ENCODE results near the gene FAXDC2.
A peak's percentile ranks its signal among the peaks of the same experiment; 100 is the strongest.
"Not testable (repeated sequence)": the region's sequence is repeated elsewhere in the genome, so short reads cannot be mapped to it uniquely, and the experiment has no call there.

The FAXDC2 gene

GRCh38 chr5:154830596-154830995 lies 19.8 kb downstream of the FAXDC2 start:
- no peak for DNase-seq (ENCODE audit: low read depth in 3 of 3)

- no peak for DNase-seq (ENCODE audit: low read depth in 3 of 3)
These were observed 20.2 kb downstream of the FAXDC2 start for GRCh38 chr5:154830219-154830595.

- peak in 2 of 3 donors; percentile 10 to 25 for DNase-seq (ENCODE audit: low read depth in 3 of 3)
These were observed 20.7 kb downstream of the FAXDC2 start for GRCh38 chr5:154829589-154830218.

GRCh38 chr5:154829181-154829588 lies 21.2 kb downstream of the FAXDC2 start:
- DNase-seq (ENCODE audit: low read depth in 3 of 3) = no peak

GRCh38 chr5:154824070-154824469 lies 26.3 kb downstream of the FAXDC2 start:
- DNase-seq (ENCODE audit: low read depth in 3 of 3) = no peak

- DNase-seq (ENCODE audit: low read depth in 3 of 3) = no peak
These were observed 26.8 kb downstream of the FAXDC2 start for GRCh38 chr5:154823605-154824004.

GRCh38 chr5:154822896-154823295 lies 27.5 kb downstream of the FAXDC2 start:
- DNase-seq (ENCODE audit: low read depth in 3 of 3) = not testable (repeated sequence)

- DNase-seq (ENCODE audit: low read depth in 3 of 3) = no peak
These were observed 30.0 kb downstream of the FAXDC2 start for GRCh38 chr5:154820383-154820782.

- DNase-seq (ENCODE audit: low read depth in 3 of 3) = no peak
These were observed 30.9 kb downstream of the FAXDC2 start for GRCh38 chr5:154819546-154819945.

- DNase-seq (ENCODE audit: low read depth in 3 of 3) = no peak
These were observed 31.8 kb downstream of the FAXDC2 start for GRCh38 chr5:154818471-154819116.

- DNase-seq (ENCODE audit: low read depth in 3 of 3) = no peak
These were observed 32.6 kb downstream of the FAXDC2 start for GRCh38 chr5:154817815-154818214.

GRCh38 chr5:154816891-154817492 lies 33.4 kb downstream of the FAXDC2 start:
- DNase-seq (ENCODE audit: low read depth in 3 of 3) = no peak

GRCh38 chr5:154815684-154816247 lies 34.6 kb downstream of the FAXDC2 start:
- no peak for DNase-seq (ENCODE audit: low read depth in 3 of 3)

GRCh38 chr5:154815025-154815424 lies 35.4 kb downstream of the FAXDC2 start:
- no peak for DNase-seq (ENCODE audit: low read depth in 3 of 3)

GRCh38 chr5:154813736-154814135 lies 36.7 kb downstream of the FAXDC2 start:
- no peak for DNase-seq (ENCODE audit: low read depth in 3 of 3)

- DNase-seq (ENCODE audit: low read depth in 3 of 3) = no peak
These were observed 37.2 kb downstream of the FAXDC2 start for GRCh38 chr5:154813158-154813557.

- DNase-seq (ENCODE audit: low read depth in 3 of 3) = peak; percentile 30 to 43 (median 42)
These were observed 38.5 kb downstream of the FAXDC2 start for GRCh38 chr5:154811653-154812465.

GRCh38 chr5:154811239-154811638 lies 39.2 kb downstream of the FAXDC2 start:
- DNase-seq (ENCODE audit: low read depth in 3 of 3) = no peak

- DNase-seq (ENCODE audit: low read depth in 3 of 3) = no peak
These were observed 44.2 kb downstream of the FAXDC2 start for GRCh38 chr5:154806176-154806575.

GRCh38 chr5:154802050-154802449 lies 48.4 kb downstream of the FAXDC2 start:
- no peak for DNase-seq (ENCODE audit: low read depth in 3 of 3)

- no peak for DNase-seq (ENCODE audit: low read depth in 3 of 3)
These were observed 49.3 kb downstream of the FAXDC2 start for GRCh38 chr5:154801083-154801482.

- no peak for DNase-seq (ENCODE audit: low read depth in 3 of 3)
These were observed 49.8 kb downstream of the FAXDC2 start for GRCh38 chr5:154800582-154800981.

Data from stimulated activated CD4-positive, alpha-beta T cell treated with anti-CD3 and anti-CD28 coated beads, TNF-alpha, amount 100 ng/mL, for 48 hours (primary cell).